Stimulated activated CD8-positive, alpha-beta memory T cell treated with anti-CD3 and anti-CD28 coated beads, Interleukin-7, amount 100 ng/mL, for 1 hour (primary cell): Measurements from ENCODE around the gene HPD.
"Not testable (repeated sequence)": the region's sequence is repeated elsewhere in the genome, so short reads cannot be mapped to it uniquely, and the experiment has no call there.

Experiments
- DNase-seq, 2 donors: peaks; one replicate each; pipeline ENCODE4 v3.0.0-alpha.2; 2020; ENCODE audit warnings: low read depth in 2 of 2

Gene HPD

GRCh38 chr12:121866331-121866730 is 7.7 kb upstream of the HPD start:
- DNase-seq = no peak

GRCh38 chr12:121861636-121862254 is 3.1 kb upstream of the HPD start:
- DNase-seq = no peak

- not testable (repeated sequence) for DNase-seq
These were observed 2.0 kb upstream of the HPD start for GRCh38 chr12:121860699-121861098.

- no peak for DNase-seq
These were observed 1.6 kb upstream of the HPD start for GRCh38 chr12:121860257-121860656.

GRCh38 chr12:121858318-121858661 is 369 bp downstream of the HPD start:
- DNase-seq = no peak

GRCh38 chr12:121857322-121858246 is 1.1 kb downstream of the HPD start:
- no peak for DNase-seq

GRCh38 chr12:121852392-121852791 is 6.3 kb downstream of the HPD start:
- not testable (repeated sequence) for DNase-seq

GRCh38 chr12:121849665-121850064 is 9.0 kb downstream of the HPD start:
- no peak for DNase-seq

GRCh38 chr12:121849211-121849610 is 9.4 kb downstream of the HPD start:
- no peak for DNase-seq

GRCh38 chr12:121845701-121846100 is 13.0 kb downstream of the HPD start:
- DNase-seq = no peak

GRCh38 chr12:121843236-121843982 is 15.2 kb downstream of the HPD start:
- no peak for DNase-seq

GRCh38 chr12:121839993-121840761 is 18.5 kb downstream of the HPD start:
- no peak for DNase-seq

- DNase-seq = peak; percentile 99 to 100
These were observed 19.3 kb downstream of the HPD start for GRCh38 chr12:121839106-121839992.

GRCh38 chr12:121838126-121838525 is 20.5 kb downstream of the HPD start:
- DNase-seq = no peak

GRCh38 chr12:121837680-121838079 is 21.0 kb downstream of the HPD start:
- DNase-seq = no peak

GRCh38 chr12:121831571-121832245 is 27.0 kb downstream of the HPD start:
- DNase-seq = no peak

- no peak for DNase-seq
These were observed 27.9 kb downstream of the HPD start for GRCh38 chr12:121830588-121831265.

GRCh38 chr12:121830134-121830533 is 28.5 kb downstream of the HPD start:
- no peak for DNase-seq

GRCh38 chr12:121829250-121829918 is 29.3 kb downstream of the HPD start:
- DNase-seq = no peak
